ENCODE results near the gene SIX3.

The SIX3 gene

GRCh38 chr2:44941551-44942234, at the start of gene SIX3:
TSS of gene SIX3 (plus strand) at chr2:44941702. CDS start at chr2:44942105, 403 bp downstream.
- Histone ChIP-seq H3K36me3 (ENCODE audit: insufficient read depth) (no peaks in the 10 kb centered on the region), H2AFZ (ENCODE audit: low read depth) (peak within 1 kb of the TSS; percentile 53; the same call in 1 of the 2 replicates), H3K4me3 (IDR thresholded peaks at IDR 0.05; ENCODE audit: insufficient read depth, low read depth, low read length) (peak within 1 kb of the TSS; percentile 49), H3K79me2 (ENCODE audit: insufficient read depth, low read depth) (no peaks in the 10 kb centered on the region), H3K27ac (no peak within 1 kb of the TSS), H4K20me1 (ENCODE audit: insufficient read depth) (no peaks in the 10 kb centered on the region), H3K9ac (no peak within 1 kb of the TSS), H3K27me3 (ENCODE audit: insufficient read depth, low read depth) (peaks cover 4% of the 10 kb centered on the region; the same call in 1 of the 2 replicates), H3K4me1 (ENCODE audit: low read depth, poor library complexity, severe bottlenecking) (no peaks in the 10 kb centered on the region), H3K4me2 (peak within 1 kb of the TSS; percentile 58; the same call in 1 of the 2 replicates)
- TF ChIP-seq CTCF (conservative IDR thresholded peaks at IDR 0.05; ENCODE audit: low read depth, low read length): no peak

GRCh38 chr2:44894058-44894457, 47.4 kb upstream of the SIX3 start:
- H3K4me1 ChIP-seq (ENCODE audit: low read depth, poor library complexity, severe bottlenecking): no peaks in the 10 kb centered on the region
- H3K79me2 ChIP-seq (ENCODE audit: insufficient read depth, low read depth): no peaks in the 10 kb centered on the region
- no peaks in the 10 kb centered on the region for H4K20me1 ChIP-seq (ENCODE audit: insufficient read depth)
- H3K27me3 ChIP-seq (ENCODE audit: insufficient read depth, low read depth): no peaks in the 10 kb centered on the region
- H3K9ac ChIP-seq: no peak overlapping the region
- H3K4me2 ChIP-seq: no peak overlapping the region
- H3K36me3 ChIP-seq (ENCODE audit: insufficient read depth): no peaks in the 10 kb centered on the region
- H3K27ac ChIP-seq: no peak overlapping the region
- no peak overlapping the region for H2AFZ ChIP-seq (ENCODE audit: low read depth)
- no peak overlapping the region for H3K4me3 ChIP-seq (IDR thresholded peaks at IDR 0.05; ENCODE audit: insufficient read depth, low read depth, low read length)
- TF ChIP-seq CTCF (conservative IDR thresholded peaks at IDR 0.05; ENCODE audit: low read depth, low read length): no peak

GRCh38 chr2:44895061-44895460, 46.4 kb upstream of the SIX3 start:
- no peak overlapping the region for H3K27ac ChIP-seq
- no peaks in the 10 kb centered on the region for H3K4me1 ChIP-seq (ENCODE audit: low read depth, poor library complexity, severe bottlenecking)
- no peak overlapping the region for H3K9ac ChIP-seq
- H3K79me2 ChIP-seq (ENCODE audit: insufficient read depth, low read depth): no peaks in the 10 kb centered on the region
- H3K4me2 ChIP-seq: no peak overlapping the region
- no peak overlapping the region for H3K4me3 ChIP-seq (IDR thresholded peaks at IDR 0.05; ENCODE audit: insufficient read depth, low read depth, low read length)
- no peak for TF ChIP-seq CTCF (conservative IDR thresholded peaks at IDR 0.05; ENCODE audit: low read depth, low read length)
- no peaks in the 10 kb centered on the region for H3K36me3 ChIP-seq (ENCODE audit: insufficient read depth)
- no peaks in the 10 kb centered on the region for H4K20me1 ChIP-seq (ENCODE audit: insufficient read depth)
- no peaks in the 10 kb centered on the region for H3K27me3 ChIP-seq (ENCODE audit: insufficient read depth, low read depth)
- H2AFZ ChIP-seq (ENCODE audit: low read depth): no peak overlapping the region

GRCh38 chr2:44897406-44897805, 44.1 kb upstream of the SIX3 start:
- Histone ChIP-seq H3K4me1 (ENCODE audit: low read depth, poor library complexity, severe bottlenecking) (no peaks in the 10 kb centered on the region), H3K79me2 (ENCODE audit: insufficient read depth, low read depth) (no peaks in the 10 kb centered on the region), H3K27ac (no peak overlapping the region), H3K9ac (no peak overlapping the region), H3K4me3 (IDR thresholded peaks at IDR 0.05; ENCODE audit: insufficient read depth, low read depth, low read length) (no peak overlapping the region), H3K36me3 (ENCODE audit: insufficient read depth) (no peaks in the 10 kb centered on the region), H3K27me3 (ENCODE audit: insufficient read depth, low read depth) (no peaks in the 10 kb centered on the region), H4K20me1 (ENCODE audit: insufficient read depth) (no peaks in the 10 kb centered on the region), H2AFZ (ENCODE audit: low read depth) (no peak overlapping the region), H3K4me2 (no peak overlapping the region)
- no peak for TF ChIP-seq CTCF (conservative IDR thresholded peaks at IDR 0.05; ENCODE audit: low read depth, low read length)

Measured in KMS-11 (cell line).